Forelimb muscle (tissue), 1 donor: ENCODE data around the gene SUN5. TPM values are rescaled to one million over a fixed set of nuclear protein-coding genes. Genes with fewer than 3 reads are reported as not detected.
"Not testable (repeated sequence)": the region's sequence is repeated elsewhere in the genome, so short reads cannot be mapped to it uniquely, and the experiment has no call there.

Experiments
- DNase-seq: peaks from one replicate; pipeline ENCODE4 v3.0.0-alpha.2; 2013; ENCODE audit warnings: low read depth
- polyA plus RNA-seq: library from polyadenylated mRNA; unstranded; fragments of 120-200 nt; gene quantifications from one replicate; pipeline ENCODE4 v1.2.1, GENCODE V29; 2013; ENCODE audit not compliant: insufficient read length

Gene SUN5
- polyA plus RNA-seq = not detected

- no peak for DNase-seq
Measured at GRCh38 chr20:33004141-33004751, at the start of gene SUN5. TSS of gene SUN5 (minus strand) at chr20:33004433. CDS start at chr20:33004340, 93 bp downstream.

GRCh38 chr20:33053291-33054106 lies 49.3 kb upstream of the SUN5 start, which contains the start of gene BPIFB3:
TSS of gene BPIFB3 (plus strand) at chr20:33053903. CDS start at chr20:33055436, 1,533 bp downstream.
- DNase-seq = no peak

DNA sequence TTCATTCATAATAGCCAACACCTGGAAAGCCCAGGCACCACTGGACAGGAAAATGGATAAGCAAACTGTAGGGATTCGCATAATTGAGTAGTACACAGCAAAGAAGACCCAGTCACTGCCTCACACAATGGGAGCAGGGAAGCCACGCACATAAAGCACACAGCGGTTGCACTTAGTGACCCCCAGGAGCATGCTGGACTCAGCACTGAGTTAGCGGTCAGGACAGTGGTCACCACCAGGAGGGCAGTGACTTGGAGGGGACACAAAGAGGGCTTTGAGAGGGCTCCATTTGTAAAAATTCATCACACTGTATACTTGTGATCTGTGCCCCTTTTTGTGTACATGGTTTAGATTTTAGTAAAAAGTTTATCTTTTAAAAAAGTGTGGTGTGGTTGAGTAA lies 47.1 kb upstream of the SUN5 start:
- no peak for DNase-seq

DNA sequence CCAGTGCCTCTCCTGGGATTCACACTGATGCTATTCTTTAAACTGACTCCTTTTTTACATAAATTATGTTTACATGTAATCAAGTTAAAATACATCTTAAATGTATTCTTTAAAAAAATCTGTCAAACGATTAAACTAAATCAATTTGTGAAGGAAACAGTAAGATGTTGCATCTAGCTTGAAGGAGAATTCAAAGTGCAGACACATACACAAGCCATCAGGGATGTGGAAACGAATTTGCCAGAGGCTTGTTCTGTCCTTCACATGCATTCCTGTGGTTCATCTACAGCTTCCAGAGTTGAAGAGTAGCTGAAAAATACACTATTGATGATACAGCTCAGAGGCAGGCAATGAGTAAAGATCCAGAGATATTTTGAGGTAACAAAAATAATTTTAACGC lies 42.2 kb upstream of the SUN5 start:
- no peak for DNase-seq

DNA sequence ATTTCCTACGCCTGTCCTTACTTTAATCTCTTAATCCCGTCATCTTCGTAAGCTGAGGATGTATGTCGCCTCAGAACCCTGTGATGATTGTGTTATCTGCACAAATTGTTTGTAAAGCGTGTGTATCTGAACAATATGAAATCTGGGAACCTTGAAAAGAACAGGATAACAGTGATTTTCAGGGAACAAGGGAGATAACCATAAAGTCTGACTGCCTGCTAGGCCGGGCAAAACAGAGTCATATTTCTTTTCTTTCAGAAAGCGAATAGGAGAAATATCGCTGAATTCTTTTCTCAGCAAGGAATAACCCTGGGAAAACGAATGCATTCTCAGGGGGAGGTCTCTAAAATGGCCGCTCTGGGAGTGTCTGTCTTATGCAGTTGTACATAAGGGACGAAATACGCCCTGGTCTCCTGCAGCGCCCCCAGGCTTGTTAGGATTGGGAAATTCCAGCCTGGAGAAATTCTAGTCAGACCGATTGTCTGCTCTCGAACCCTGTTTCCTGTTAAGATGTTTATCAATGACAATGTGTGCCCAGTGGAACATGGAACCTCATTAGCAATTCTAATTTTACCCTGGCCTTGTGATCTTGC lies 41.0 kb upstream of the SUN5 start:
- not testable (repeated sequence) for DNase-seq

DNA sequence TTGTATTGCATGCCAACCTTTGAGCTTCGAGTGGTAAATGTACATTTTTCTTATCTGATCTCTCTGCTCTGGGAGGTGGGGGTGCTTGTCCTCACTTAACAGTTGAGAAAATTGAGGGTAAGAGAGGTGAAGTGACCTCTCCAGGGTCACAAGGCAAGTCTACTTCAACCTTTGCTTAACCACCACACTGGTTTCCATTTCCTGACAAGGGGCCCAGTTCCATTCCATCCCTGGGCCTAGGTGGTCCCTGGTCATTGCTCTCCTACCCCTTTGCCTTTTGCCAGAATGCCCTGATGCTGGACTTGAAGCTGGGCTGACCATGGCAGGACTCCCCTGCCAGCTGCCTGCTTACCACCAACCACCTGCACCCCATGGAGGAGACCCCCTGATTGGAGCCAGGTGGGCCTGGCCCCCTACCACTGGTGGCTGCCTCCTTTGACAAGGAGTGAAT lies 39.5 kb upstream of the SUN5 start:
- no peak for DNase-seq

DNA sequence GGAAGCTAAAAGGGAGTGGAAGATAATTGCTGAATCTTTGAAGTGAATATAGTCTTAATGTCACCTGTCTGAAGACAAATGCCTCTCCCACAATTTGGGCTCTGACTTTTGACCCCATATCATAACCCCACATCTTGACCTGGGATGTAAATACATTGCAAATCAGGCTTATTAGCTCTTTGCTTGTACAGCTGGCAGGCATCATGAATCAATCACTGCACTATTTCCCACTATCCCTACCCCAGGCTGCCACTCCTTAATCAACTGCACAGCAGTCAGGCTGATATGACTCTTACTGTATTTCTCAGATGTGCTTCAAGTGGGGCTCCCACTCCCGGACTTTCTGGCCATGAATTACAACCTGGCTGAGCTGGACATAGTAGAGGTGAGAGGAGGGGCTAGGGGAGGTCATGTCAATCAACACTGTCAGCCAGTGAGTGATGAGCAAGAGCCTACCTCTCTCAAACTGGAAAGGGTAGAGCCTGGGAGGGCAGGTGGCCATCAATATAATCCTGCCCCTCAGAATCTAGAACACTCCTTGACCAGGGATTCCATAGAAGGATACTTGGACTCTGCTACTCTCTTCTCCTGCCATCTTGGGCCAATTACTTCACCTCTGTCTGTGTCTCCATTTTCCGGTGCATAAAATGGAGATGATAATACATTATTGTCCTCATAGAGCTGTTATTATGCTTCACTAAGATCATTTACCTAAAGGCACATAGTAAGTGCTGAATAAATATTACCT lies 38.9 kb upstream of the SUN5 start:
- DNase-seq = no peak

- no peak for DNase-seq
Measured at GRCh38 chr20:33042430-33042829, 38.2 kb upstream of the SUN5 start.

- DNase-seq = no peak
Measured at GRCh38 chr20:33038243-33038642, 34.0 kb upstream of the SUN5 start.

DNA sequence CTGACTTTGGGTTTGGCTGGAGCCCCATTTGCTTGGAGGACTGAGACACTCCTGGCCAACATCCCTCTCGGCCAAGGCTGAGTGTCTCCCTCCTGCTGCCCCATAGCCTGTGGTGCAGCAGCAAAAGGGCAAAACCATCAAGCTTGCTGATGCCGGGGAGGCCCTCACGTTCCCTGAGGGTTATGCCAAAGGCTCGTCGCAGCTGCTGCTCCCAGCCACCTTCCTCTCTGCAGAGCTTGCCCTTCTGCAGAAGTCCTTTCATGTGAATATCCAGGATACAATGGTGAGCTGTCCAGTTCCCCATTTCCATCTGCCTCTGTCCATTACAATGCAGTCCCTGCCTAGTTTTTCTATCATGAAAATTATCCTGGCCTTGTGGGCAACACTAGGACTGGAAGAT lies 33.2 kb upstream of the SUN5 start:
- no peak for DNase-seq

DNA sequence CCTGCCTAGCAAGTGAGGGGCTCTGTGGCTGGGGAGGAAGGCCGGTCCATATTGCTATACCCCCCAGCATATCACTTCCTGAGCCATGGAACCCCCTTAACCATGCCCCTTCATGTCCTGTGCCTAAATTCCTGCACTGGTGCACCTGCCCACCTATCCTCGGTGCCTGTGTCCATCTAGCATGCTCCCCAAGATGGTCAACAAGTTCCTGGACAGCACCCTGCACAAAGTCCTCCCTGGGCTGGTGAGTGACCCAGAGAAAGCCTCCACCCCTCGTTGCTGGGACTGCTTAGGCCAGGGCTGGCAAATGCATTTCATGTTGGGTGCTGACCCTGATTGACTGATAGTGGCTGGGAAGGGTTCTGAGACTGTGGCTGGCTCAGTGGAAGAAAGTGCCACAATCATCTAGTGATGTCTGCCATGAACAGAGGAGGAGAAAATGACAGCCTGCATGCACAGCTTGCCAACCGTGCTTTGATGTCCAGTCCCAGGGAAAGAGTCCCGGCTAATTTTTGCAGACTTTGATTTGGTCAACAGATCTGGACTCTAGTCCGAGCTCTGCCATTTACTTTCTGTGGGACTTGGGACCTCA lies 30.8 kb upstream of the SUN5 start:
- DNase-seq = no peak

- no peak for DNase-seq
Measured at GRCh38 chr20:33034115-33034514, 29.9 kb upstream of the SUN5 start.

GRCh38 chr20:33033381-33033780 lies 29.1 kb upstream of the SUN5 start:
- no peak for DNase-seq

DNA sequence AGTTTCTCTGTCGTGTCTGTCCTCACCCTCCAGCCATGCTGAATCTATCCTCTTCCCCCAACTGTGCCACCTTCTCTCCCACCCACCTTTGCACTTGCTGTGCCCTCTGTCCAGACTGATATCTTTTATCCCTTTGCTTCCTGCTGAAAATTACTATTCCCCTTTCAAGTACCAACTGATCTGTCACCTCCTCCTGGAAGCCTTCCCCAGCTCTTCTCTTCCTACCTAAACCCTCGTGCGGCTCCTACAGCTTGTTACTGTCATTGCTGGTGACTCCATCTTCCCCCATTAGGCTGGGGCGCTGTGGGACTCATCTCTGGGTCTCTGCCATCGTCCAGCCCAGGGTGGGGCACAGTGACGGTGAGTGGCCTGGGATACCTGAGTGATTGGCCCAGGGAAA lies 28.3 kb upstream of the SUN5 start:
- DNase-seq = no peak

DNA sequence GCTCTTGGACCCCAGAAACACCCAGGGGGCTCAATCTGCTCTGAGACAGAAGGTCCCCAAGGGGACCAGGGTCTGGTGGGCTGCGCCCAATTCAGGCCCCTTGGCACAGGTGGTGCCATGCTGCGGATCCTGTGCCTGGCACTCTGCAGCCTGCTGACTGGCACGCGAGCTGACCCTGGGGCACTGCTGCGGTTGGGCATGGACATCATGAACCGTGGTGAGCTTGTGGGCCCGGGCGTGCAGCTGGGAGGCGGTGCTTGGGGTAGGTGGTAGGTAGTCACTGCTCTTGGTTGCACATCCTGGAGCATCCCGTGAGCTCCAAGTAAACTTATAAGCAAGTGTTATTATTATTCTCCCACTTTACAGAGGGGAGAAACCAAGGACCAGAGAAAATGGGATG lies 27.3 kb upstream of the SUN5 start, which contains the start of gene BPIFB6:
TSS of gene BPIFB6 (plus strand) at position 118 of the 400 bp plus-strand sequence. CDS start at position 118, 0 bp downstream.
- no peak for DNase-seq

DNA sequence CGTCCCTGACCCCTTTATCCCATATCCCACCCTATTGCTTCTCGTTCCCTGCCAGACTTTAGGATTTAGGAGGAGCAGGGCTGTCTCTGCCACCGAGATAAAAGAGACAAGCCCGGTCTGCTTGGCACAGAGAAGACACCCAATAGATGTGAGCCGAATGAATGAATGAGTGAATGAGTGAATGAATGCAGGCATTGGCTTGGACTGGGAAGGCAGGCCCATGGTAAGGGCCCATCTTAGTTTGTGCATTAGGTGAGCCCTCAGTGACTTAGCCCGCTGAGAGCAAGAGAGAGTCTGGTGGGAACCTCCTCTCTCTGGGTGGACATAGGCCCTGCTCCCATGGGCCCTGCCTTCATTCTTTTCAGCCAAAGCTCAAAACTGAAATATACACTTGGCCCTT lies 26.3 kb upstream of the SUN5 start:
- DNase-seq = no peak

DNA sequence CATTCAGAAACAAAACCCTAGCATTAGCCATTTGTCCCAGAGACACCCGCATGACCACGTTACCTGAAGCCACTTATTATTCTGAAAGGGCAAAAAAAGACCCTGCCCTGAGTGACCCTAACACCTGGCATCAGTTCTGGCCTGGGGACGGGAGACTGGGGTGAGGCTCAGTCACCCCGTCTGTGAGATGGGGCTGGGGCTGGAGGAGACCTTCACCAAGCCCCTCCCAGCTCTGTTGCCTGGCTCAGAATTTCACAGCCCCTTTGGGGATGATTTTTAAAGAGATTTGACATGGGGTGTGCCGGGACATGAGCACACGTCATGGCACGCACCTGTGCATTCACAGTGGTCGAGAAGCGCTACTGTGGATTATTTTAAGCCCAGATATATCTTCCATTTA lies 25.8 kb upstream of the SUN5 start:
- no peak for DNase-seq

DNA sequence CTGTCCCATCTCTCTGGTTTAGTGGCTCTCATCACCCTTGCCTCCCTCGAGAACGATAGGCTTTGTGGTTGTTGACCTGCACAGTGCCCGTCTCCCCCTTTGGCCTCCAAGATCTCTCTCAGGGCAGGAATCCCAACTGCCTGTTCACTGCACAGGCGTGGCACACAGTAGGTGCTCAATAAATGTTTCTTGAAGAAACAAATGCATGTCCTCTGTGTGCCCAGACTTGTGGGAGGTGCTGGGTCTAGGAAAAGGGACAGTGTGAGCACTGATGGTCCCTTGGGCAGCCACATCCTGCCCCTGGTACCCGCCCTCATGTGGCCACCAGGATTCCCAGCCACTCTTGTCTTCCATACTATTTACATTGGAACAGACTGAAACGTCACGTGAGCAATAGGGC lies 24.6 kb upstream of the SUN5 start:
- DNase-seq = no peak

DNA sequence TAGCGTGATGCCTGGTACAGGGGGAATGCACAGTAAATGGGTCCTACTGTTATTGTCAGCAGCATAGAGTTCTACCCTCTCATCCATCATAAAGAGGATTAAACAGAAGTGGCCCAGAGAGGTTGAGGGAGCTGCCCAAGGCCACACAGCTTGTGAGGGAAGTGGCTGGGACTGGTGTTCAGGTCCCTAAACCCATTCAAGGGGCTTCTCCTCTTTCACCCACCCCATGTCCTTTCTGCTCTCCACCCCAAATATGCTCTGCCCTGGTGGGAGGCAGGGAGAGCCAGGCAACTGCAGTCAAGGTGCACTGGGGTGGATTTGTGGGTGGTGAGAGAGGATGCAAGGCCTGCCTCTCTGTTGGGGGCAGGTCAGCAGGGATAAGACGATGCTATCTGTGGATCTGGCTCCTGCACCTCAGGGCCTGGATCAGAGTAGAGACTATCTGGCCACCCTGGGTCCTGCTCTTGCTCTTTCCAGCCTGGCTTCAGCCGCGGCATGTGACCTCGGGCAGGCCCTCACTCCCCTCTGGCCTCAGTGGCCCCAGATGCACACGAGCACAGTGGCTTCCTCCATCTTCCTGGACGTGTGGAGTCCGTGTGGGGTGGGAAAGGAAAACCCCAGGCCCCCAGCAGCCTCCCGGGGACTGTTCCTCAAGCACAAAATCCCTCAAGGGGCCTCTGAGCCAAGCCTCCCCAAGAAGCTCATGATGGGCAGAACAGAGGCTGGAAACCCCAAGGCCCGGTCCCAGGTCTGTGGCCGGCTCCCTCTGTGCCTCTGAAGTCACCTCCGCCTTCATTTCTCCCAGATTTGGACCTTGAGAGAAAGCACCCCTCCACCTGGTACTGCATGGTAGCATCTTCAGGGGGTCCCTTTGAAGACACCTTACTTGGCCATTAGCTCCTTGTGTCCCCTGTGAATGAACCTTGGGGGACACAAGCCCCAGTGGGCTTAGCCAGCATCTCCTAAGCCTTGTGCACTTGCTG lies 23.8 kb upstream of the SUN5 start:
- no peak for DNase-seq
